Common myeloid progenitor, CD34-positive (primary cell): ENCODE measurements around the gene UBL7.

Experiments
- CTCF ChIA-PET: fragments of 350-600 bp; sonication (Branson Sonifier 250); formaldehyde crosslinking; loops from one replicate; lab custom pipeline; 2021; ENCODE audit warnings: antibody characterized with exemption; lab: Charles Lee
- POLR2A ChIA-PET: fragments of 350-600 bp; sonication (Branson Sonifier 250); formaldehyde crosslinking; loops from one replicate; lab custom pipeline; 2021; ENCODE audit warnings: antibody characterized with exemption; lab: Charles Lee
- DNase-seq, 3 donors: peaks; one replicate each; pipeline versions ENCODE4 v3.0.0 to v3.0.0-alpha.2; 2013
- H3K27ac ChIP-seq, 2 experiments: 1 replicate in 1 of 2; 2 replicates in 1 of 2; pipeline ENCODE4 v1.7.0; 2013; ENCODE audit warnings: inconsistent platforms in 2 of 2, low read length in 2 of 2, mild to moderate bottlenecking in 2 of 2, low read depth in 1 of 2, moderate library complexity in 1 of 2; ENCODE audit not compliant: severe bottlenecking in 2 of 2, insufficient read depth in 1 of 2, poor library complexity in 1 of 2
- H3K27me3 ChIP-seq, 5 experiments: replicated peaks in 2 of 5; 1 replicate in 3 of 5; 2 replicates in 2 of 5; pipeline versions ENCODE4 v1.6.1 to v1.7.0; 2013; ENCODE audit warnings: low read length in 4 of 5, mild to moderate bottlenecking in 2 of 5, moderate library complexity in 2 of 5, inconsistent platforms in 1 of 5; ENCODE audit not compliant: insufficient read depth in 5 of 5, control insufficient read depth in 4 of 5
- H3K36me3 ChIP-seq, 4 experiments: 1 replicate in 2 of 4; 2 replicates in 2 of 4; pipeline versions ENCODE4 v1.6.1 to v1.7.0; 2013; ENCODE audit warnings: low read length in 3 of 4, control low read depth in 1 of 4, mild to moderate bottlenecking in 1 of 4; ENCODE audit not compliant: control insufficient read depth in 4 of 4, insufficient read depth in 4 of 4
- H3K4me1 ChIP-seq, 4 experiments: 1 replicate in 3 of 4; 2 replicates in 1 of 4; pipeline versions ENCODE4 v1.6.1 to v1.7.1; 2013; ENCODE audit warnings: low read length in 3 of 4, mild to moderate bottlenecking in 3 of 4, control low read depth in 1 of 4, inconsistent platforms in 1 of 4, moderate library complexity in 1 of 4; ENCODE audit not compliant: control insufficient read depth in 4 of 4, insufficient read depth in 4 of 4; ENCODE audit errors: control extremely low read depth in 1 of 4
- H3K4me3 ChIP-seq, 7 experiments: 1 replicate in 4 of 7; 2 replicates in 3 of 7; pipeline versions ENCODE4 v1.5.1 to v1.7.0; 2013; ENCODE audit warnings: mild to moderate bottlenecking in 7 of 7, low read length in 6 of 7, moderate library complexity in 6 of 7, inconsistent platforms in 2 of 7, low read depth in 2 of 7, control low read depth in 1 of 7; ENCODE audit not compliant: insufficient read depth in 4 of 7, control insufficient read depth in 1 of 7; ENCODE audit errors: extremely low read depth in 1 of 7
- H3K9me3 ChIP-seq, 5 experiments: 1 replicate in 4 of 5; 2 replicates in 1 of 5; pipeline versions ENCODE4 v1.6.1 to v1.7.1; 2013; ENCODE audit warnings: low read length in 4 of 5, mild to moderate bottlenecking in 2 of 5, inconsistent platforms in 1 of 5, low read depth in 1 of 5, moderate library complexity in 1 of 5; ENCODE audit not compliant: control insufficient read depth in 4 of 5, insufficient read depth in 2 of 5; ENCODE audit errors: control extremely low read depth in 1 of 5
- WGBS: methylation state at CpG from one replicate; pipeline ENCODE4 v1.1.5; 2013; ENCODE audit not compliant: insufficient coverage; 5-methylcytosine and 5-hydroxymethylcytosine counted together

UBL7 gene

GRCh38 chr15:74419432-74419831 lies 41.5 kb downstream of the UBL7 start:
- Histone ChIP-seq H3K27me3 (no peaks in the 10 kb centered on the region), H3K27ac (no peak overlapping the region), H3K9me3 (no peaks in the 10 kb centered on the region), H3K4me3 (no peak overlapping the region), H3K4me1 (peaks cover 0 to 64% (median 43%) of the 10 kb centered on the region in 4 experiments), H3K36me3 (peaks cover 0 to 47% (median 30%) of the 10 kb centered on the region in 4 experiments)
- WGBS, result 93% methylated on average over 4 of the region's 4 CpGs
- ChIA-PET POLR2A (no interaction called here), CTCF (interaction anchor here (0.9 to 2.1 kb wide), 10 partner anchors 8 to 36 kb away, joined by 3 to 10 read pairs (median 6); no protein-coding TSS in a partner anchor)
- DNase-seq, result no peak

GRCh38 chr15:74418575-74419338 lies 42.2 kb downstream of the UBL7 start:
- POLR2A ChIA-PET, result no interaction called here
- WGBS, result 97% methylated on average over 15 of the region's 16 CpGs
- H3K4me3 ChIP-seq, result no peak overlapping the region
- no peak overlapping the region for H3K27ac ChIP-seq
- DNase-seq, result no peak
- no peaks in the 10 kb centered on the region for H3K9me3 ChIP-seq
- no peaks in the 10 kb centered on the region for H3K27me3 ChIP-seq
- peaks cover under 1 to 54% (median 36%) of the 10 kb centered on the region in 4 experiments for H3K36me3 ChIP-seq
- H3K4me1 ChIP-seq, result peaks cover 0 to 59% (median 41%) of the 10 kb centered on the region in 4 experiments
- CTCF ChIA-PET, result interaction anchor here (0.9 to 2.1 kb wide), 6 partner anchors 7 to 36 kb away, joined by 3 to 9 read pairs (median 5); no protein-coding TSS in a partner anchor

- Histone ChIP-seq H3K9me3 (no peaks in the 10 kb centered on the region), H3K4me1 (peaks cover 0 to 48% (median 32%) of the 10 kb centered on the region in 4 experiments), H3K27me3 (no peaks in the 10 kb centered on the region), H3K36me3 (peaks cover 6 to 62% (median 44%) of the 10 kb centered on the region in 4 experiments), H3K27ac (no peak overlapping the region), H3K4me3 (no peak overlapping the region)
- DNase-seq, result no peak
- WGBS, result 96% methylated on average over 9 of the region's 9 CpGs
- CTCF ChIA-PET, result interaction anchor here (1.9 kb wide), 1 partner anchor 14 kb away, joined by 9 read pairs; no protein-coding TSS in a partner anchor
- POLR2A ChIA-PET, result no interaction called here
Measured at GRCh38 chr15:74417670-74418069, 43.3 kb downstream of the UBL7 start.

DNA sequence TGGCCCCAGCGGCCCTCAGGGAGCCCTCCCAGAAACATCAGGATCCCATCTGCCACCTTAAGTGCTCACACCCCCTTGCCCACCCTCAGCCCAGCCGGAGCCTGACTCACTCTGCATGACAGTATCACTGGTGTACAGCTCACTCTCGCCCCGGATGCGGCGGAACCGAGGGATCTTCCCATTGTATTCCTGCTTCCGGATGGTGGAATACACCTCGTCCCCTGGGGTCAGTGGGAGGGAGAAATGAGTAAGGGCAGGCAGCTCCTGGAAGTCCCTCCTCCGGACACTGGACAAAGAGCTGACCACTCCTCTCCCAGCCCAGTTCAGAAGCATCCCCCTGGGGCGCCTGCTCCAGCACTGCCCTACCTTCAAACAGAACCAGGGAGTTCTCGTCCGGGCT lies 43.7 kb downstream of the UBL7 start:
- WGBS, result 98% methylated on average over 10 of the region's 13 CpGs
- Histone ChIP-seq H3K9me3 (no peaks in the 10 kb centered on the region), H3K4me1 (peaks cover 0 to 45% (median 27%) of the 10 kb centered on the region in 4 experiments), H3K27ac (no peak overlapping the region), H3K4me3 (no peak overlapping the region), H3K27me3 (no peaks in the 10 kb centered on the region), H3K36me3 (peaks cover 6 to 62% (median 45%) of the 10 kb centered on the region in 4 experiments)
- CTCF ChIA-PET, result no interaction called here
- POLR2A ChIA-PET, result no interaction called here
- DNase-seq, result no peak

GRCh38 chr15:74415966-74416916 lies 44.7 kb downstream of the UBL7 start:
- H3K27ac ChIP-seq, result no peak overlapping the region
- H3K4me3 ChIP-seq, result no peak overlapping the region
- ChIA-PET POLR2A (no interaction called here), CTCF (no interaction called here)
- peaks cover 0 to 35% (median 25%) of the 10 kb centered on the region in 4 experiments for H3K4me1 ChIP-seq
- 95% methylated on average over 14 of the region's 19 CpGs for WGBS
- peaks cover 6 to 70% (median 53%) of the 10 kb centered on the region in 4 experiments for H3K36me3 ChIP-seq
- no peak for DNase-seq
- H3K27me3 ChIP-seq, result no peaks in the 10 kb centered on the region
- H3K9me3 ChIP-seq, result no peaks in the 10 kb centered on the region

- Histone ChIP-seq H3K27me3 (no peaks in the 10 kb centered on the region), H3K36me3 (peaks cover 9 to 83% (median 66%) of the 10 kb centered on the region in 4 experiments), H3K9me3 (no peaks in the 10 kb centered on the region), H3K4me3 (no peak overlapping the region), H3K4me1 (peaks cover 0 to 20% (median 18%) of the 10 kb centered on the region in 4 experiments), H3K27ac (no peak overlapping the region)
- POLR2A ChIA-PET, result no interaction called here
- CTCF ChIA-PET, result interaction anchor here (1.1 to 1.4 kb wide), 2 partner anchors 11 to 32 kb away, joined by 3 read pairs; no protein-coding TSS in a partner anchor
- 98% methylated on average over 11 of the region's 12 CpGs for WGBS
- no peak for DNase-seq
Measured at GRCh38 chr15:74414603-74415338, 46.2 kb downstream of the UBL7 start.
